NB4 (cell line): ENCODE results near the gene PLA2G3.

Source experiments
- POLR2A ChIP-seq: IDR thresholded peaks from 2 replicates; pipeline ENCODE4 v1.6.1; 2011; ENCODE audit warnings: mild to moderate bottlenecking; ENCODE audit not compliant: insufficient read length; ENCODE audit errors: extremely low read depth
- TF ChIP-seq, protein P1 (sequence below): IDR thresholded peaks from one replicate; pipeline ENCODE4 v1.5.1; 2012; ENCODE audit warnings: low read depth, low read length
- TF ChIP-seq, protein P2 (sequence below): IDR thresholded peaks from 2 replicates; pipeline ENCODE4 v1.6.1; 2011; ENCODE audit warnings: low read depth, low read length

DNA sequence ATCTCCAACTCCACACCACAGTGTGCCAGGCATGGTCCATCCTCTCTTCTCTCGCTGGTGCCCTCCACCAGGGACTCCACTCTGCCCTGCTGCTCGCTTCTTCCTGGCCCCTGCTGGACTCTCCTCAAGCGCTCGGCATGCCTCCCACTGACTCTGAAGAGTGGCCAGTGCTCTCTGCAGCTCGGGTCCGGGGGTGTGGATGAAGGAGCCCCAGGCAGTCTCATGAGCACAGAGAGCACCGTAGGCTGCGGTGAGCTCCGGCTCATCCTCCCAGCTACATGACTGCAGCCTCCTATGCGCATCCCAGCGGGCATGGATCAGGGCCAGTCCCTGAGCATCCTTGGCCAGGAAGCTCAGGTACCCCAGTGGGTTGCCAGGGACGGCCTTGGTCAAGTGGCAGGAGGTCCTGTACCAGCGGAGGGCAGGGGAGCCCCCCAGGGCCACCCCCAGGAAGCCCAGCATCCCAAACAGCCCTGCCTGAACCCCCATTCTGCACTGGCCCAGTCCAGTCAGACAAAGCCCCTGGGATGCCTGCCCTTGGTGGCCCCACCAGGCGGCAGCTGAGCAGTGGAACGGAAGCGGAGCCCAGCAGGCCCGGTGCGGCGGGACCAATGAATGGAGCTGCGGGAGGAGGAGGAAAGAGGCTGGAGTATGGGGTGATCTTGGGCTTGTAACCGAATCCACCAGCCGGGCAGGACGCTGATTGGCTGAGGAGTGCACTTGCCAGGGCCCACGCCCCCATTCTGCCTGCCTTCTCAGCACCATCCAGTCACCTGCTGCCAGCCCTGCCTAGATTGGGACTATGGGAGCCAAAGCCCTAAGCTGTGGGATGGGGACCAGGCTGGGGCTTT, at the start of gene PLA2G3:
- TF ChIP-seq POLR2A, result no peak
- TF ChIP-seq, protein P1, sequence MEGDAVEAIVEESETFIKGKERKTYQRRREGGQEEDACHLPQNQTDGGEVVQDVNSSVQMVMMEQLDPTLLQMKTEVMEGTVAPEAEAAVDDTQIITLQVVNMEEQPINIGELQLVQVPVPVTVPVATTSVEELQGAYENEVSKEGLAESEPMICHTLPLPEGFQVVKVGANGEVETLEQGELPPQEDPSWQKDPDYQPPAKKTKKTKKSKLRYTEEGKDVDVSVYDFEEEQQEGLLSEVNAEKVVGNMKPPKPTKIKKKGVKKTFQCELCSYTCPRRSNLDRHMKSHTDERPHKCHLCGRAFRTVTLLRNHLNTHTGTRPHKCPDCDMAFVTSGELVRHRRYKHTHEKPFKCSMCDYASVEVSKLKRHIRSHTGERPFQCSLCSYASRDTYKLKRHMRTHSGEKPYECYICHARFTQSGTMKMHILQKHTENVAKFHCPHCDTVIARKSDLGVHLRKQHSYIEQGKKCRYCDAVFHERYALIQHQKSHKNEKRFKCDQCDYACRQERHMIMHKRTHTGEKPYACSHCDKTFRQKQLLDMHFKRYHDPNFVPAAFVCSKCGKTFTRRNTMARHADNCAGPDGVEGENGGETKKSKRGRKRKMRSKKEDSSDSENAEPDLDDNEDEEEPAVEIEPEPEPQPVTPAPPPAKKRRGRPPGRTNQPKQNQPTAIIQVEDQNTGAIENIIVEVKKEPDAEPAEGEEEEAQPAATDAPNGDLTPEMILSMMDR, result no peak
- TF ChIP-seq, protein P2, sequence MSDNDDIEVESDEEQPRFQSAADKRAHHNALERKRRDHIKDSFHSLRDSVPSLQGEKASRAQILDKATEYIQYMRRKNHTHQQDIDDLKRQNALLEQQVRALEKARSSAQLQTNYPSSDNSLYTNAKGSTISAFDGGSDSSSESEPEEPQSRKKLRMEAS, result no peak
